GM12874 (cell line): ENCODE results near the gene SPTLC2.

Source experiments
- TF ChIP-seq, protein P1 (sequence below): IDR thresholded peaks from 2 replicates; pipeline ENCODE4 v1.5.1; 2011; ENCODE audit warnings: low read depth, mild to moderate bottlenecking, control low read depth, low read length, moderate library complexity; ENCODE audit not compliant: insufficient read depth

Gene SPTLC2

DNA sequence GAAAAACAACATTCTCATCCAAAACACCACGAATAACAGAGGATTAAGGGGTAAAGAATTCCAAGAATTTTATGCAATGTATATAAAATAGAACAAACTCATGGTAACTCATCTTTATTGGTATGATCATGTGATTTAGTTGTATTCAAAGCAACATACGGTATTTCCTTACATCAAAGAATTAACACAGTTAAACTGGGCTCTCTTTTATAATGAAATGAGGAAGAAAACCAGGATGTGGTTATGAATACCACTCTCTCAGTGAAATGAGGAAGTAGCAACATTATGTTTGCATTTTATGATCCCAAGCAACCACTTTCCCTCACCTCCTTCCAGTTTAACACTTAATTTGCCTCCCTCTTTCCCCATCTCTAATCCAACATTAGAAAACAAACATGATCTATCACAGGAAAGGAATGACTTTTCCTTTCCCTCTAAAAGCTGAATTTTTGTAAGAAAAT is 22.9 kb downstream of the SPTLC2 start:
- TF ChIP-seq, protein P1, sequence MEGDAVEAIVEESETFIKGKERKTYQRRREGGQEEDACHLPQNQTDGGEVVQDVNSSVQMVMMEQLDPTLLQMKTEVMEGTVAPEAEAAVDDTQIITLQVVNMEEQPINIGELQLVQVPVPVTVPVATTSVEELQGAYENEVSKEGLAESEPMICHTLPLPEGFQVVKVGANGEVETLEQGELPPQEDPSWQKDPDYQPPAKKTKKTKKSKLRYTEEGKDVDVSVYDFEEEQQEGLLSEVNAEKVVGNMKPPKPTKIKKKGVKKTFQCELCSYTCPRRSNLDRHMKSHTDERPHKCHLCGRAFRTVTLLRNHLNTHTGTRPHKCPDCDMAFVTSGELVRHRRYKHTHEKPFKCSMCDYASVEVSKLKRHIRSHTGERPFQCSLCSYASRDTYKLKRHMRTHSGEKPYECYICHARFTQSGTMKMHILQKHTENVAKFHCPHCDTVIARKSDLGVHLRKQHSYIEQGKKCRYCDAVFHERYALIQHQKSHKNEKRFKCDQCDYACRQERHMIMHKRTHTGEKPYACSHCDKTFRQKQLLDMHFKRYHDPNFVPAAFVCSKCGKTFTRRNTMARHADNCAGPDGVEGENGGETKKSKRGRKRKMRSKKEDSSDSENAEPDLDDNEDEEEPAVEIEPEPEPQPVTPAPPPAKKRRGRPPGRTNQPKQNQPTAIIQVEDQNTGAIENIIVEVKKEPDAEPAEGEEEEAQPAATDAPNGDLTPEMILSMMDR, result no peak

DNA sequence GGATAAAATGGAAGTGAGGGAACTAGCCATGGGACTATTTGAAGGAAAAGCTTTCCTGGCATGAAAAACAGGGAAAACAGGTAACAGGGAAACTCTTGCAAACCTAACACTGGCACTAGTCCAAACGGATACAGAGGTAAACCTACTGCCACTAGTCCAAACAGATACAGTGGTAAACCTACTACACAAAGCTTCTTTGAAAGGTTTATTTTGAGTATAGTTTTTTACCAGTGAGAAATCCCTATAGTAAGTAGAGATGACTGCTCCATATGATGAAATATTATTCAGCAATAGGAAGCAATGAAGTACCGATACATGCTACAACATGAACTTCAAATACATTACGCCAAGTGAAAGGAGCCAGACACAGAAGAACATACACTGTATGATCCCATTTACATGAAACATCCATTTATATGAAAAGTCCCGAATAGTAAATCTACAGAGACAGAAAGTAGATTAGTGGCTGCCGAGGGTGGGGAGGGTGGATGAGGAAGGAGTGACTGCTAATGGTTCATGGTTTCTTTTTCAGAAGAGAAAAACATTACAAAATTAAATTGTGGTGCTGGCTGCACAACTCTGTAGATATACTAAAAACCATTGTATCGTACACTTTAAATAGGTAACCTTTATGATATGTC is 25.5 kb downstream of the SPTLC2 start:
- TF ChIP-seq, protein P1, result no peak

DNA sequence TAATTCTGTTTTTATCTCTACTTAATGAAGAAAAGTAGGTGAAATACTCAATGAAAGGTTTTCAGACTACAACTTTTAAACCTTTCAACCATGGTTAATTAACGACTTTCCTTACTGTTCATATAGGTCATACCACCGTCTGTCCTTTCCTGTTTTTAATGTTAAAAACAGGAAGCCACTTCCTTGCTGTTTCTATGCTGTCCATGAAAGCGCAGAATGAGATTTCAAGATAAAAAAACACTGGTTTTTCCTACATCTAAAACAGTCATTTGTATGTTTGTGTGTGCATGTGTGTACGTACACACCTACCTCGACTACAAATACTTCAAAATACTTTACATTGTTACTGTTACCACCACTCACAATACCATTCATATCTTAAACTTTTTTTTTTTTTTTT is 27.3 kb downstream of the SPTLC2 start:
- TF ChIP-seq, protein P1, result no peak

DNA sequence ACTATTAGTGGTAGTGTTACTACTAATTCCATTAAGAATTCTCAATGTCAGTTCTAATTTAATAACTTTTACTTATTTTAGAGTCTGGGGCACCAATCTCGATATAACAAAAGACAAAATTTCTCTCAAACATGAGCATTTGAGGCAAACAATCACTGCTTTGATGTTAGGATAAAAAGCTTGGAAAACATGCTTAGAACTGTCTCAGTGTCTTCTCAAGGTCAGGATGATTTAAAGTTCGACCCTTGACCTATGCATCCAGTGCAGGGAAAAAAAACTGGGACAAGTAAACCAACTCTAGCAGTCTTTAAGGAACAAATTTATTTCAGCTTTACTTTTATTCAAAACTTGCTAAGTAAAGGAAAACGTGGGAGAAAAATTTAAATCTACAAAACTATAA is 31.1 kb downstream of the SPTLC2 start:
- TF ChIP-seq, protein P1, result no peak

DNA sequence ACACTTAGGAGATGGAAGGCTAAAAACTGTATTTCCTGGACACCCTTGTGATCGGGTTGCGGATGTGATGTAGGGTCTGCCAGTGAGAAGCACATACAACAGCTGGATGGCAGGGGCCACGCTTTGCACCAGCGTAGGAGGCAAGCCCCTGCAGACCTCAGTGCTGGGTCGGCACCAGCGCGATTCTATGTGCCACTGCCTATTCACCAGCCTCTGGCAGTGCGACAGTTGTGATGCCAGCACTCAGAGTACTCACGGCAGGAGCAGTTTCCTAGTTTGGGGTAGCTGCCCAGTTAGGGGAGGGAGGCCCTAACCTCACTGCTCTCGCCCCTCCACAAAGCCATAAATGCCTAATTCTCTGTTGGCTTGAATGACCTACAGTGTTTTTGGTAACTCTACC is 31.6 kb downstream of the SPTLC2 start:
- TF ChIP-seq, protein P1, result no peak

DNA sequence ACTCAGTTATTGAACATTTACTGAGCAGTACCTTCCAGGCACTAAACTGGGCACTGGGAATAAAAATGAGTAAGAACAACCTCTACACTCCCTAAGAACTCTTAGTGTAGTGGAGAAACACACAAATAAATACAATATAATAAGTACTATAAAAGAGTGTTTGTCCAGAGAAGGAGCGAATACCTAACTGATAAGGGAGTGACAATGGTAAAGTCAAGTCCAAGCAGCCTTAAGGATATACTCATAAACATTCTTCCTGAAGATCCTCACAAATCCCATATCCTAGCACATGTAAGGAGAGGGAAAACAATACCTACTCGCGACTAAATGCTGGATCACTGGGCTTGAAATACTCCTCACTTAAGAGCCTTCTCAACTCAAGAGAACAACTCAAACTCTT is 32.8 kb downstream of the SPTLC2 start:
- TF ChIP-seq, protein P1, result no peak

DNA sequence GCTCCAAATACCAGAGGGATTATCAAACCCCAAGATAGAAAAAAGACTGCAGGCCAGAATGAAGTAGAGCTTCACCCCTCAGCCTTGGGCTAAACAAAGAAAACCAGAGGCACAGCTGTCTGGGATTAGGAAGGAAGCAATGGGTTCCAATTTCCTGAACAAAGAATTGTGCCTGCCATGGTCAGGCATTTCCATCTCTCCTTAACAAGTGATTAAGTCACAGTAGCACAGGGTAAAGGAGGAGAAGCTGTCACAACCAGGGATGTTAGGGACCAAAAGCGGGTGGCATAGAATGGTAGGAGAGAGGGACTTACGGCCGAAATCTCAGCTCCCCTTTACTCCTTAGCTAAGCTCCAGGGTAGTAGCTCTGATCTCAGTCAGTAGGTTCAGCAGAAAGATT is 33.9 kb downstream of the SPTLC2 start:
- TF ChIP-seq, protein P1, result no peak
